A673 (cell line): ENCODE results near the gene SLC16A7. TPM values are rescaled to one million over a fixed set of nuclear protein-coding genes. Genes with fewer than 3 reads are reported as not detected.

Source experiments
- BruUV-seq: library from RNA; stranded (reverse); fragments of 400-500 nt; replicated peaks from 2 replicates; lab custom pipeline; 2021; lab: Mats Ljungman, UMichigan
- CTCF ChIA-PET: fragments of 300-600 bp; sonication (Branson Sonifier 250); formaldehyde crosslinking; loops from one replicate; lab custom pipeline; 2022; ENCODE audit warnings: antibody characterized with exemption; lab: Charles Lee
- POLR2A ChIA-PET: fragments of 300-600 bp; sonication (Branson Sonifier 250); formaldehyde crosslinking; loops from one replicate; lab custom pipeline; 2022; ENCODE audit warnings: antibody characterized with exemption; ENCODE audit not compliant: low non-redundant PET; lab: Charles Lee
- DNase-seq: peaks from one replicate; pipeline ENCODE4 v3.0.0-alpha.2; 2015; ENCODE audit warnings: low spot score
- H3K27ac ChIP-seq: fragments of 200-600 bp; sonication (generic); 2 replicates; pipeline ENCODE4 v1.5.1; 2016; ENCODE audit warnings: mixed run types, low read depth, mild to moderate bottlenecking, mixed read lengths, antibody characterized with exemption, low read length; ENCODE audit not compliant: poor library complexity, severe bottlenecking
- H3K27me3 ChIP-seq: fragments of 200-600 bp; sonication (generic); replicated peaks from 2 replicates; pipeline ENCODE4 v1.6.1; 2017; ENCODE audit warnings: mixed run types, low read depth, mild to moderate bottlenecking, mixed read lengths, antibody characterized with exemption, low read length; ENCODE audit not compliant: insufficient read depth, poor library complexity
- H3K36me3 ChIP-seq: fragments of 200-600 bp; sonication (generic); 2 replicates; pipeline ENCODE4 v1.6.1; 2016; ENCODE audit warnings: mixed run types, mild to moderate bottlenecking, mixed read lengths, antibody characterized with exemption, low read length; ENCODE audit not compliant: insufficient read depth, poor library complexity, severe bottlenecking
- H3K4me1 ChIP-seq: fragments of 200-600 bp; sonication (generic); 2 replicates; pipeline ENCODE4 v1.6.1; 2017; ENCODE audit warnings: mixed run types, mild to moderate bottlenecking, mixed read lengths, antibody characterized with exemption, low read length; ENCODE audit not compliant: insufficient read depth, poor library complexity, severe bottlenecking
- H3K4me3 ChIP-seq: fragments of 200-600 bp; sonication (generic); 2 replicates; pipeline ENCODE4 v1.5.1; 2016; ENCODE audit warnings: low read depth, mixed run types, mild to moderate bottlenecking, mixed read lengths, low read length; ENCODE audit not compliant: poor library complexity, severe bottlenecking
- H3K9me3 ChIP-seq: fragments of 200-600 bp; sonication (generic); 2 replicates; pipeline ENCODE4 v1.6.1; 2016; ENCODE audit warnings: mixed run types, low read depth, mild to moderate bottlenecking, mixed read lengths, antibody characterized with exemption, low read length; ENCODE audit not compliant: poor library complexity, severe bottlenecking
- CTCF ChIP-seq: fragments of 300-800, 200-600 bp; sonication (generic); conservative IDR thresholded peaks from 2 replicates; pipeline ENCODE4 v1.5.1; 2017; ENCODE audit warnings: low read depth, mild to moderate bottlenecking, antibody characterized with exemption, low read length, moderate library complexity, mixed read lengths
- EZH2 ChIP-seq: fragments of 200-600 bp; sonication (generic); IDR thresholded peaks from 2 replicates; pipeline ENCODE4 v1.6.1; 2017; ENCODE audit warnings: borderline replicate concordance, low read depth, mild to moderate bottlenecking, mixed read lengths, antibody characterized with exemption, low read length; ENCODE audit not compliant: poor library complexity, severe bottlenecking
- intact Hi-C: fragments of 100-400 bp; cut with micrococcal nuclease; formaldehyde crosslinking; loops from one replicate; pipeline ENCODE4 v1.10.0; 2022; ENCODE audit not compliant: unreplicated experiment
- total RNA-seq: library from RNA; stranded (reverse); gene quantifications from 2 replicates; pipeline ENCODE4 v1.2.3, GENCODE V29; 2021

SLC16A7 gene
- total RNA-seq, 1 experiment from 2014 or later: 2.5 TPM

GRCh38 chr12:59695379-59695778 is 99.5 kb downstream of the SLC16A7 start:
- H3K9me3 ChIP-seq: no peaks in the 10 kb centered on the region
- H3K4me1 ChIP-seq: no peaks in the 10 kb centered on the region
- CTCF ChIA-PET: no interaction called here
- no peak for DNase-seq
- no peaks in the 10 kb centered on the region for H3K36me3 ChIP-seq
- no peak overlapping the region for H3K27ac ChIP-seq
- BruUV-seq: no TSS peak
- POLR2A ChIA-PET: no interaction called here
- no peak overlapping the region for H3K4me3 ChIP-seq
- H3K27me3 ChIP-seq: no peaks in the 10 kb centered on the region
- TF ChIP-seq CTCF (no peak), EZH2 (no peak)
- intact Hi-C loops: no loop called here

- intact Hi-C loops: no loop called here
- Histone ChIP-seq H3K9me3 (no peaks in the 10 kb centered on the region), H3K27ac (no peak overlapping the region), H3K27me3 (no peaks in the 10 kb centered on the region), H3K36me3 (no peaks in the 10 kb centered on the region), H3K4me1 (peaks cover 11% of the 10 kb centered on the region), H3K4me3 (no peak overlapping the region)
- ChIA-PET CTCF (no interaction called here), POLR2A (no interaction called here)
- peak; percentile 5 for DNase-seq
- TF ChIP-seq CTCF (no peak), EZH2 (no peak)
- BruUV-seq: no TSS peak
Observed at GRCh38 chr12:59698600-59698999, 102.8 kb downstream of the SLC16A7 start.

- no peaks in the 10 kb centered on the region for H3K27me3 ChIP-seq
- ChIA-PET POLR2A (no interaction called here), CTCF (no interaction called here)
- no TSS peak for BruUV-seq
- no peak for TF ChIP-seq EZH2
- TF ChIP-seq CTCF: no peak
- H3K36me3 ChIP-seq: no peaks in the 10 kb centered on the region
- DNase-seq: peak; percentile 3
- H3K4me3 ChIP-seq: no peak overlapping the region
- H3K27ac ChIP-seq: peak overlapping the region; percentile 18
- no peaks in the 10 kb centered on the region for H3K9me3 ChIP-seq
- intact Hi-C loops: no loop called here
- H3K4me1 ChIP-seq: peaks cover 11% of the 10 kb centered on the region
Observed at GRCh38 chr12:59699421-59700152, 103.8 kb downstream of the SLC16A7 start.
